ENCODE data around the gene RPL9. TPM values are rescaled to one million over a fixed set of nuclear protein-coding genes. Genes with fewer than 3 reads are reported as not detected.
"Not testable (repeated sequence)": the region's sequence is repeated elsewhere in the genome, so short reads cannot be mapped to it uniquely, and the experiment has no call there.

The RPL9 gene
- total RNA-seq, 1 donor from 2014 or later, result 831 TPM

GRCh38 chr4:39427520-39428114, 31.1 kb downstream of the RPL9 start:
- H3K27ac Mint-ChIP-seq (ENCODE audit: unreplicated experiment), result no peak overlapping the region
- H3K9me3 Mint-ChIP-seq (ENCODE audit: unreplicated experiment), result no peaks in the 10 kb centered on the region
- no peaks in the 10 kb centered on the region for H3K36me3 Mint-ChIP-seq (ENCODE audit: unreplicated experiment)
- no peak for TF ChIP-seq CTCF (IDR thresholded peaks at IDR 0.05; ENCODE audit: partially characterized antibody, unreplicated experiment)
- DNase-seq, result no peak
- peaks cover 2% of the 10 kb centered on the region for H3K4me1 Mint-ChIP-seq (ENCODE audit: low read depth, unreplicated experiment)
- peaks cover 3% of the 10 kb centered on the region for H3K27me3 Mint-ChIP-seq (ENCODE audit: unreplicated experiment)
- H3K4me3 Mint-ChIP-seq (ENCODE audit: unreplicated experiment), result no peak overlapping the region

GRCh38 chr4:39426728-39427127, 32.0 kb downstream of the RPL9 start:
- no peaks in the 10 kb centered on the region for H3K9me3 Mint-ChIP-seq (ENCODE audit: unreplicated experiment)
- no peak overlapping the region for H3K27ac Mint-ChIP-seq (ENCODE audit: unreplicated experiment)
- no peaks in the 10 kb centered on the region for H3K36me3 Mint-ChIP-seq (ENCODE audit: unreplicated experiment)
- TF ChIP-seq CTCF (IDR thresholded peaks at IDR 0.05; ENCODE audit: partially characterized antibody, unreplicated experiment), result no peak
- H3K4me1 Mint-ChIP-seq (ENCODE audit: low read depth, unreplicated experiment), result peaks cover 2% of the 10 kb centered on the region
- H3K27me3 Mint-ChIP-seq (ENCODE audit: unreplicated experiment), result peaks cover 2% of the 10 kb centered on the region
- H3K4me3 Mint-ChIP-seq (ENCODE audit: unreplicated experiment), result no peak overlapping the region
- no peak for DNase-seq

DNA sequence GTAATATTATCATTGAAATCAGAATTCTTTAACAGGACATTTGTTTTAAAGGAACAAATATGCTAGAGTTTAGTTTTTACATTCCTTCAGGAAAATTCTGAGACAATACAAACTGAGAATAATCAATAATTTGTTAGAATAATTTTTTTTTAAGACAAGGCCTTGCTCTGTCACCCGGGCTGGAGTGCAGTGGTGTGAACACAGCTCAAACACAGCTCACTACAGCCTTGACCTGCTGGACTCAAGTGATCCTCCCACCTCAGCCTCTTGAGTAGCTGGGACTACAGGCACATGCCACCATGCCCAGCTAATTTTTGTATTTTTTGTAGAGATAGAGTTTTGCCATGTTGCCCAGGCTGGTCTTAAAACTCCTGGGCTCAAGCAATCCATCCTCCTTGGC, 33.4 kb downstream of the RPL9 start:
- H3K27me3 Mint-ChIP-seq (ENCODE audit: unreplicated experiment); H3K9me3 Mint-ChIP-seq (ENCODE audit: unreplicated experiment); H3K27ac Mint-ChIP-seq (ENCODE audit: unreplicated experiment); DNase-seq; H3K36me3 Mint-ChIP-seq (ENCODE audit: unreplicated experiment); H3K4me3 Mint-ChIP-seq (ENCODE audit: unreplicated experiment); H3K4me1 Mint-ChIP-seq (ENCODE audit: low read depth, unreplicated experiment): not testable (repeated sequence)

GRCh38 chr4:39422247-39422646, 36.5 kb downstream of the RPL9 start:
- H3K4me1 Mint-ChIP-seq (ENCODE audit: low read depth, unreplicated experiment), result no peaks in the 10 kb centered on the region
- no peaks in the 10 kb centered on the region for H3K9me3 Mint-ChIP-seq (ENCODE audit: unreplicated experiment)
- H3K27ac Mint-ChIP-seq (ENCODE audit: unreplicated experiment), result no peak overlapping the region
- no peaks in the 10 kb centered on the region for H3K36me3 Mint-ChIP-seq (ENCODE audit: unreplicated experiment)
- TF ChIP-seq CTCF (IDR thresholded peaks at IDR 0.05; ENCODE audit: partially characterized antibody, unreplicated experiment), result no peak
- no peak for DNase-seq
- no peak overlapping the region for H3K4me3 Mint-ChIP-seq (ENCODE audit: unreplicated experiment)
- no peaks in the 10 kb centered on the region for H3K27me3 Mint-ChIP-seq (ENCODE audit: unreplicated experiment)

GRCh38 chr4:39415678-39416283, 42.9 kb downstream of the RPL9 start:
- Mint-ChIP-seq H3K36me3 (ENCODE audit: unreplicated experiment) (no peaks in the 10 kb centered on the region), H3K27ac (ENCODE audit: unreplicated experiment) (no peak overlapping the region), H3K4me3 (ENCODE audit: unreplicated experiment) (no peak overlapping the region), H3K9me3 (ENCODE audit: unreplicated experiment) (no peaks in the 10 kb centered on the region), H3K27me3 (ENCODE audit: unreplicated experiment) (peaks cover 2% of the 10 kb centered on the region), H3K4me1 (ENCODE audit: low read depth, unreplicated experiment) (no peaks in the 10 kb centered on the region)
- no peak for DNase-seq
- no peak for TF ChIP-seq CTCF (IDR thresholded peaks at IDR 0.05; ENCODE audit: partially characterized antibody, unreplicated experiment)

DNA sequence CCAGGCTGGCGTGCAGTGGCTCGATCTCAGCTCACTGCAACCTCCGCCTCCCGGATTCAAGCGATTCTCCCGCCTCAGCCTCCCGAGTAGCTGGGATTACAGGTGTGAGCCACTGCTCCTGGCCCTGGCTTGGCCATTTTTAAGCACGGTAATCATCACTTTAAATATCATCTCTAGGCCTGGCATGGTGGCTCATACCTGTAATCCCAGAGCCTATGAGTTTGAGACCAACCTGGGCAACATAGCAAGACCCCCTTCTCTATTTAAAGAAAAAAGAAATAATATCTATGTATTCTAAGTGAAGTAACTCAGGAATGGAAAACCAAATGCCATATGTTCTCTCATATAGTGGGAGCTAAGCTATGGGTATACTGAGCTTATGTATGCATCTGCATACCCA, 47.2 kb downstream of the RPL9 start:
- not testable (repeated sequence) for H3K36me3 Mint-ChIP-seq (ENCODE audit: unreplicated experiment); H3K4me1 Mint-ChIP-seq (ENCODE audit: low read depth, unreplicated experiment); DNase-seq; H3K4me3 Mint-ChIP-seq (ENCODE audit: unreplicated experiment); H3K27me3 Mint-ChIP-seq (ENCODE audit: unreplicated experiment); H3K9me3 Mint-ChIP-seq (ENCODE audit: unreplicated experiment); H3K27ac Mint-ChIP-seq (ENCODE audit: unreplicated experiment)
